ENCODE results near the gene NSFL1C. TPM values are rescaled to one million over a fixed set of nuclear protein-coding genes. Genes with fewer than 3 reads are reported as not detected.

NSFL1C gene
- total and polyA plus RNA-seq, 9 of the 15 experiments (the other 6 are each of a cell fraction or from before 2014, with no cell fraction given) = 20.8 to 119 (median 47.0) TPM

DNA sequence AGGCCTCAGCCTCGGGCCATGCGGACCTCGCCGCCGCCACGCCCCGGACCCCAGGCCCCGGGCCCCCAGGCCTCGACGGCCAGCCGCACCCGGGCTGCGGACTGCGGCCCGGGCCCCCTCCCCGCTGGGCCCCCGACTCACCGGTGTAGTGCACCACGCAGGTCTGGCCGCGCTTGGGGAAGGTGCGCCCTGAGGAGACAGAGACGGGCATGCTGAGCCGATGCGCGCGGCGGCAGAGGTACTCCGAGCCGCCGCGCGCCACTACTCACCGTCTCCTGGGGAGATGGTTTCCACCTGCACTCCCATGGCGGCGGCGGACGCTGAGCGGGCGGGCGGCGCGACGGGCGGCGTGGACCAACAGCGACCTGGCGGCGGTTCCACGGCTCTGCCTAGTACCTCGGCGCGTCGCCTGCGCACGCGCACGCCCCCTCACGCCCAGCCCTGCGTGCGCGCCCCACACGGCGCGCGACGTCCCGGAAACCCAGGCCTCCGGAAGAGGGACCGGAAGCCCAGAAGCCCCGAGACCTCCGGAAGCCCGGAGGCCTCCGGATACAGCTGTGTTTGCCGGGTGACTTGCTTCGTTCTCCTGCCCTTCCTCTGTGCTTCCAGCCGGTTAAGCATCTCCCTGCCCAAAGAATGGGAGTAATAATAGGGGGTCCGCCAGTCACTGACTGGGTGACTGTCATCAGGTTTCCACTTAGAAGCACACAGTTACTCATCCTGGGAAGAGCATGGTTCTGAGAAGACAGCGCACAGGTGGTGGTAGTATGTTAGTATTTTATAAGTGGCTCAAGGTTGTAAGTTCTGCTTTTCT lies 73.7 kb downstream of the NSFL1C start, which contains the start of gene FKBP1A (continued):
- TF ChIP-seq, protein P1, sequence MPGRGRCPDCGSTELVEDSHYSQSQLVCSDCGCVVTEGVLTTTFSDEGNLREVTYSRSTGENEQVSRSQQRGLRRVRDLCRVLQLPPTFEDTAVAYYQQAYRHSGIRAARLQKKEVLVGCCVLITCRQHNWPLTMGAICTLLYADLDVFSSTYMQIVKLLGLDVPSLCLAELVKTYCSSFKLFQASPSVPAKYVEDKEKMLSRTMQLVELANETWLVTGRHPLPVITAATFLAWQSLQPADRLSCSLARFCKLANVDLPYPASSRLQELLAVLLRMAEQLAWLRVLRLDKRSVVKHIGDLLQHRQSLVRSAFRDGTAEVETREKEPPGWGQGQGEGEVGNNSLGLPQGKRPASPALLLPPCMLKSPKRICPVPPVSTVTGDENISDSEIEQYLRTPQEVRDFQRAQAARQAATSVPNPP (IDR thresholded peaks at IDR 0.05; ENCODE audit: borderline replicate concordance, insufficient read depth, insufficient read length) = no peak
- no peak for TF ChIP-seq KDM1A (IDR thresholded peaks at IDR 0.05)
- no peak for TF ChIP-seq NELFE (IDR thresholded peaks at IDR 0.05; ENCODE audit: insufficient read depth, insufficient read length)
- no peak for TF ChIP-seq SRF (CRISPR knock-in tag; IDR thresholded peaks at IDR 0.05)
- TF ChIP-seq, protein P2, sequence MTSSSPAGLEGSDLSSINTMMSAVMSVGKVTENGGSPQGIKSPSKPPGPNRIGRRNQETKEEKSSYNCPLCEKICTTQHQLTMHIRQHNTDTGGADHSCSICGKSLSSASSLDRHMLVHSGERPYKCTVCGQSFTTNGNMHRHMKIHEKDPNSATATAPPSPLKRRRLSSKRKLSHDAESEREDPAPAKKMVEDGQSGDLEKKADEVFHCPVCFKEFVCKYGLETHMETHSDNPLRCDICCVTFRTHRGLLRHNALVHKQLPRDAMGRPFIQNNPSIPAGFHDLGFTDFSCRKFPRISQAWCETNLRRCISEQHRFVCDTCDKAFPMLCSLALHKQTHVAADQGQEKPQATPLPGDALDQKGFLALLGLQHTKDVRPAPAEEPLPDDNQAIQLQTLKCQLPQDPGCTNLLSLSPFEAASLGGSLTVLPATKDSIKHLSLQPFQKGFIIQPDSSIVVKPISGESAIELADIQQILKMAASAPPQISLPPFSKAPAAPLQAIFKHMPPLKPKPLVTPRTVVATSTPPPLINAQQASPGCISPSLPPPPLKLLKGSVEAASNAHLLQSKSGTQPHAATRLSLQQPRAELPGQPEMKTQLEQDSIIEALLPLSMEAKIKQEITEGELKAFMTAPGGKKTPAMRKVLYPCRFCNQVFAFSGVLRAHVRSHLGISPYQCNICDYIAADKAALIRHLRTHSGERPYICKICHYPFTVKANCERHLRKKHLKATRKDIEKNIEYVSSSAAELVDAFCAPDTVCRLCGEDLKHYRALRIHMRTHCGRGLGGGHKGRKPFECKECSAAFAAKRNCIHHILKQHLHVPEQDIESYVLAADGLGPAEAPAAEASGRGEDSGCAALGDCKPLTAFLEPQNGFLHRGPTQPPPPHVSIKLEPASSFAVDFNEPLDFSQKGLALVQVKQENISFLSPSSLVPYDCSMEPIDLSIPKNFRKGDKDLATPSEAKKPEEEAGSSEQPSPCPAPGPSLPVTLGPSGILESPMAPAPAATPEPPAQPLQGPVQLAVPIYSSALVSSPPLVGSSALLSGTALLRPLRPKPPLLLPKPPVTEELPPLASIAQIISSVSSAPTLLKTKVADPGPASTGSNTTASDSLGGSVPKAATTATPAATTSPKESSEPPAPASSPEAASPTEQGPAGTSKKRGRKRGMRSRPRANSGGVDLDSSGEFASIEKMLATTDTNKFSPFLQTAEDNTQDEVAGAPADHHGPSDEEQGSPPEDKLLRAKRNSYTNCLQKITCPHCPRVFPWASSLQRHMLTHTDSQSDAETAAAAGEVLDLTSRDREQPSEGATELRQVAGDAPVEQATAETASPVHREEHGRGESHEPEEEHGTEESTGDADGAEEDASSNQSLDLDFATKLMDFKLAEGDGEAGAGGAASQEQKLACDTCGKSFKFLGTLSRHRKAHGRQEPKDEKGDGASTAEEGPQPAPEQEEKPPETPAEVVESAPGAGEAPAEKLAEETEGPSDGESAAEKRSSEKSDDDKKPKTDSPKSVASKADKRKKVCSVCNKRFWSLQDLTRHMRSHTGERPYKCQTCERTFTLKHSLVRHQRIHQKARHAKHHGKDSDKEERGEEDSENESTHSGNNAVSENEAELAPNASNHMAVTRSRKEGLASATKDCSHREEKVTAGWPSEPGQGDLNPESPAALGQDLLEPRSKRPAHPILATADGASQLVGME (CRISPR knock-in tag; IDR thresholded peaks at IDR 0.05) = no peak
- no peak for TF ChIP-seq ZC3H8 (IDR thresholded peaks at IDR 0.05)
- peak; percentile 88 to 95; a peak in 2 of 4 replicates for TF ChIP-seq SIN3A (IDR thresholded peaks at IDR 0.05; ENCODE audit: borderline replicate concordance in 2 of 2, control insufficient read depth in 1 of 2, low read depth in 2 of 2, low read length in 2 of 2)
- TF ChIP-seq, protein P3, sequence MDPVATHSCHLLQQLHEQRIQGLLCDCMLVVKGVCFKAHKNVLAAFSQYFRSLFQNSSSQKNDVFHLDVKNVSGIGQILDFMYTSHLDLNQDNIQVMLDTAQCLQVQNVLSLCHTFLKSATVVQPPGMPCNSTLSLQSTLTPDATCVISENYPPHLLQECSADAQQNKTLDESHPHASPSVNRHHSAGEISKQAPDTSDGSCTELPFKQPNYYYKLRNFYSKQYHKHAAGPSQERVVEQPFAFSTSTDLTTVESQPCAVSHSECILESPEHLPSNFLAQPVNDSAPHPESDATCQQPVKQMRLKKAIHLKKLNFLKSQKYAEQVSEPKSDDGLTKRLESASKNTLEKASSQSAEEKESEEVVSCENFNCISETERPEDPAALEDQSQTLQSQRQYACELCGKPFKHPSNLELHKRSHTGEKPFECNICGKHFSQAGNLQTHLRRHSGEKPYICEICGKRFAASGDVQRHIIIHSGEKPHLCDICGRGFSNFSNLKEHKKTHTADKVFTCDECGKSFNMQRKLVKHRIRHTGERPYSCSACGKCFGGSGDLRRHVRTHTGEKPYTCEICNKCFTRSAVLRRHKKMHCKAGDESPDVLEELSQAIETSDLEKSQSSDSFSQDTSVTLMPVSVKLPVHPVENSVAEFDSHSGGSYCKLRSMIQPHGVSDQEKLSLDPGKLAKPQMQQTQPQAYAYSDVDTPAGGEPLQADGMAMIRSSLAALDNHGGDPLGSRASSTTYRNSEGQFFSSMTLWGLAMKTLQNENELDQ (CRISPR knock-in tag; IDR thresholded peaks at IDR 0.05; ENCODE audit: borderline replicate concordance) = no peak
